ENCODE measurements around the gene TSC2. TPM values are rescaled to one million over a fixed set of nuclear protein-coding genes. Genes with fewer than 3 reads are reported as not detected.

The TSC2 gene
- total and polyA plus RNA-seq, 2 donors (not counting 1 experiment from before 2014, with no cell fraction given) = 24.5 to 46.6 TPM

- Histone ChIP-seq H3K27ac (ENCODE audit: insufficient read depth, low read length) (no peak overlapping the region), H3K9ac (ENCODE audit: insufficient read depth, low read length) (no peak overlapping the region), H3K36me3 (ENCODE audit: control insufficient read depth, insufficient read depth, low read length) (no peaks in the 10 kb centered on the region), H3K9me3 (ENCODE audit: control insufficient read depth, insufficient read depth, low read depth, low read length) (no peaks in the 10 kb centered on the region), H2AFZ (ENCODE audit: low read length) (no peak overlapping the region), H3K4me1 (ENCODE audit: control insufficient read depth, extremely low read depth, insufficient read depth, low read length) (peaks cover 3% of the 10 kb centered on the region), H3K4me2 (ENCODE audit: extremely low read depth, insufficient read depth, low read length) (no peak overlapping the region), H3K79me2 (ENCODE audit: control insufficient read depth, insufficient read depth, low read length) (no peaks in the 10 kb centered on the region), H4K20me1 (ENCODE audit: control insufficient read depth, extremely low read depth, insufficient read depth, low read length) (no peaks in the 10 kb centered on the region), H3K4me3 (replicated peaks in 1 of 4; ENCODE audit: control extremely low read depth in 1 of 4, insufficient read depth in 1 of 4, low read depth in 3 of 4, low read length in 4 of 4) (no peak overlapping the region), H3K27me3 (ENCODE audit: control insufficient read depth, insufficient read depth, low read length) (peaks cover 8% of the 10 kb centered on the region)
- no peak for DNase-seq (ENCODE audit: low read depth in 2 of 2)
- TF ChIP-seq EZH2 (IDR thresholded peaks at IDR 0.05; ENCODE audit: low read length, missing control alignments) (no peak), CTCF (conservative IDR thresholded peaks at IDR 0.05 in 1 of 2, IDR thresholded peaks at IDR 0.05 in 1 of 2; ENCODE audit: low read depth in 1 of 2, low read length in 2 of 2) (peak; percentile 39 to 43)
These were observed 31.3 kb upstream of the TSC2 start for GRCh38 chr16:2016407-2016922.

- TF ChIP-seq EZH2 (IDR thresholded peaks at IDR 0.05; ENCODE audit: low read length, missing control alignments) = peak; percentile 25
- no peak for TF ChIP-seq CTCF (conservative IDR thresholded peaks at IDR 0.05 in 1 of 2, IDR thresholded peaks at IDR 0.05 in 1 of 2; ENCODE audit: low read depth in 1 of 2, low read length in 2 of 2)
- no peak within 1 kb of the TSS for H3K9ac ChIP-seq (ENCODE audit: insufficient read depth, low read length)
- no peaks in the 10 kb centered on the region for H3K9me3 ChIP-seq (ENCODE audit: control insufficient read depth, insufficient read depth, low read depth, low read length)
- H3K4me3 ChIP-seq (replicated peaks in 1 of 4; ENCODE audit: control extremely low read depth in 1 of 4, insufficient read depth in 1 of 4, low read depth in 3 of 4, low read length in 4 of 4) = no peak within 1 kb of the TSS
- no peaks in the 10 kb centered on the region for H3K36me3 ChIP-seq (ENCODE audit: control insufficient read depth, insufficient read depth, low read length)
- peak within 1 kb of the TSS; percentile 25 for H3K4me2 ChIP-seq (ENCODE audit: extremely low read depth, insufficient read depth, low read length)
- no peaks in the 10 kb centered on the region for H3K79me2 ChIP-seq (ENCODE audit: control insufficient read depth, insufficient read depth, low read length)
- DNase-seq (ENCODE audit: low read depth in 2 of 2) = no peak
- no peaks in the 10 kb centered on the region for H4K20me1 ChIP-seq (ENCODE audit: control insufficient read depth, extremely low read depth, insufficient read depth, low read length)
- H2AFZ ChIP-seq (ENCODE audit: low read length) = no peak within 1 kb of the TSS
- no peak within 1 kb of the TSS for H3K27ac ChIP-seq (ENCODE audit: insufficient read depth, low read length)
- H3K4me1 ChIP-seq (ENCODE audit: control insufficient read depth, extremely low read depth, insufficient read depth, low read length) = peaks cover 12% of the 10 kb centered on the region
- peaks cover 8% of the 10 kb centered on the region for H3K27me3 ChIP-seq (ENCODE audit: control insufficient read depth, insufficient read depth, low read length)
These were observed 28.3 kb upstream of the TSC2 start, which contains the start of gene NPW for GRCh38 chr16:2019518-2019920. TSS of gene NPW (plus strand) at chr16:2019785.

- Histone ChIP-seq H4K20me1 (ENCODE audit: control insufficient read depth, extremely low read depth, insufficient read depth, low read length) (no peaks in the 10 kb centered on the region), H3K4me3 (replicated peaks in 1 of 4; ENCODE audit: control extremely low read depth in 1 of 4, insufficient read depth in 1 of 4, low read depth in 3 of 4, low read length in 4 of 4) (no peak overlapping the region), H3K9ac (ENCODE audit: insufficient read depth, low read length) (no peak overlapping the region), H3K4me2 (ENCODE audit: extremely low read depth, insufficient read depth, low read length) (peak overlapping the region; percentile 25), H3K79me2 (ENCODE audit: control insufficient read depth, insufficient read depth, low read length) (no peaks in the 10 kb centered on the region), H3K27ac (ENCODE audit: insufficient read depth, low read length) (no peak overlapping the region), H3K27me3 (ENCODE audit: control insufficient read depth, insufficient read depth, low read length) (peaks cover 8% of the 10 kb centered on the region), H3K9me3 (ENCODE audit: control insufficient read depth, insufficient read depth, low read depth, low read length) (no peaks in the 10 kb centered on the region), H3K4me1 (ENCODE audit: control insufficient read depth, extremely low read depth, insufficient read depth, low read length) (peaks cover 12% of the 10 kb centered on the region), H2AFZ (ENCODE audit: low read length) (no peak overlapping the region), H3K36me3 (ENCODE audit: control insufficient read depth, insufficient read depth, low read length) (no peaks in the 10 kb centered on the region)
- DNase-seq (ENCODE audit: low read depth in 2 of 2) = no peak
- TF ChIP-seq EZH2 (IDR thresholded peaks at IDR 0.05; ENCODE audit: low read length, missing control alignments) (peak; percentile 42), CTCF (conservative IDR thresholded peaks at IDR 0.05 in 1 of 2, IDR thresholded peaks at IDR 0.05 in 1 of 2; ENCODE audit: low read depth in 1 of 2, low read length in 2 of 2) (no peak)
These were observed 27.6 kb upstream of the TSC2 start for GRCh38 chr16:2019921-2020831.
